ENCODE data around the gene PARS2. TPM values are rescaled to one million over a fixed set of nuclear protein-coding genes. Genes with fewer than 3 reads are reported as not detected.

Gene PARS2
- 1 to 10 TPM; 3.2 to 4.3 TPM for total RNA-seq

DNA sequence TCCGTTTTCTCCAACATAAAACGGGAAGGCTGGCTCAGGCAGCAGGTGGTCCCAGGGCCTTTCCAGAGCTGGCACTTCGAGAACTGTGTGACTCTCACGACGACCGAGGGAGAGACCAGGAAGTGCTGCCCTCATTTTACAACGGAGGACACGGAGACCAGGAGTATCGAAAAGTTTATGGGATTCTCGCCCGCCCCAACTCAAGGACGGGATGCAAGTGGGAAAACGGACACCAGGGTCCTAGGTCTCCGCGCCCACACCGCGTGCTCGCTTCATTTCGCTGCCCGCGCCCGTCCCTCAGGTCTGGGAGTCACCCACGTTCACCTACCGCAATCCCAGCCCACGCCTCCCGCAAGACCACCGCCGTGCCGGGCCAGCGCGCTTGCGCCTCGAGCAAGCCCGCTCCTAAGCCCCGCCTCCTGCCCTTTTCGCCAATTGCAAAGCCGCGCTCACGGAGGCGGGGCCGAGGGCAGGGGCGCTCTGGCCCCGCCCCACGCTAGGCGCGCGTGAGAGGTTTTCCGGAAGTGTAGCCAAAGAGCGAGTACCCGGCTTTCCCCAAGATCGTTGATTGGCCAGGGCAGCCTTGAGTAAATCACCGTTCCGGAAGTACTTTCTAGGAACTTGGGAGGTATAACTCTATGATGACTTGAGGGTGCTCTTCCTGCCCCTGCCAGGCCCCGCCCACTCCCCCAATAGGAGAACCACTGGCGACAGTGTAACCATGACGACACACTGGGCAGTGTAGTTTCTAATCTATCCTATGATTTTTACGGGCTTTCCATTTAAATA is at the start of gene PARS2:
Gene PARS2 (minus strand): TSS at position 391 of the 789 bp plus-strand sequence. CDS start 5,362 bp downstream, outside the sequence.
- Mint-ChIP-seq H3K27ac (peak within 1 kb of the TSS; percentile 92), H3K9me3 (no peaks in the 10 kb centered on the region), H3K27me3 (no peaks in the 10 kb centered on the region), H3K4me3 (peak within 1 kb of the TSS; percentile 95), H3K4me1 (peaks cover 22% of the 10 kb centered on the region), H3K36me3 (ENCODE audit: low read depth) (no peaks in the 10 kb centered on the region)
- peak; percentile 97 for DNase-seq
- CTCF ChIA-PET, result interaction anchor here (0.7 kb wide), 1 partner anchor 38 kb away, joined by 3 read pairs; no protein-coding TSS in a partner anchor
- POLR2A ChIA-PET, result no interaction called here

- H3K27me3 Mint-ChIP-seq, result no peaks in the 10 kb centered on the region
- ChIA-PET CTCF (interaction anchor here (1.4 to 4.4 kb wide), 3 partner anchors 13 to 142 kb away, joined by 4 to 23 read pairs (median 5); partner anchors contain the start of gene TTC22), POLR2A (no interaction called here)
- H3K4me3 Mint-ChIP-seq, result no peak overlapping the region
- peaks cover 27% of the 10 kb centered on the region for H3K4me1 Mint-ChIP-seq
- no peak for DNase-seq
- H3K27ac Mint-ChIP-seq, result no peak overlapping the region
- H3K9me3 Mint-ChIP-seq, result no peaks in the 10 kb centered on the region
- H3K36me3 Mint-ChIP-seq (ENCODE audit: low read depth), result no peaks in the 10 kb centered on the region
Observed at GRCh38 chr1:54814126-54814498, 49.8 kb upstream of the PARS2 start.

GRCh38 chr1:54813485-54814125 is 49.3 kb upstream of the PARS2 start:
- no peak for DNase-seq
- ChIA-PET POLR2A (no interaction called here), CTCF (interaction anchor here (1.4 to 4.4 kb wide), 3 partner anchors 13 to 141 kb away, joined by 4 to 23 read pairs (median 5); partner anchors contain the start of gene TTC22)
- H3K36me3 Mint-ChIP-seq (ENCODE audit: low read depth), result no peaks in the 10 kb centered on the region
- peak overlapping the region; percentile 31 for H3K4me3 Mint-ChIP-seq
- peaks cover 27% of the 10 kb centered on the region for H3K4me1 Mint-ChIP-seq
- H3K27ac Mint-ChIP-seq, result peak overlapping the region; percentile 78
- H3K27me3 Mint-ChIP-seq, result no peaks in the 10 kb centered on the region
- H3K9me3 Mint-ChIP-seq, result no peaks in the 10 kb centered on the region

DNA sequence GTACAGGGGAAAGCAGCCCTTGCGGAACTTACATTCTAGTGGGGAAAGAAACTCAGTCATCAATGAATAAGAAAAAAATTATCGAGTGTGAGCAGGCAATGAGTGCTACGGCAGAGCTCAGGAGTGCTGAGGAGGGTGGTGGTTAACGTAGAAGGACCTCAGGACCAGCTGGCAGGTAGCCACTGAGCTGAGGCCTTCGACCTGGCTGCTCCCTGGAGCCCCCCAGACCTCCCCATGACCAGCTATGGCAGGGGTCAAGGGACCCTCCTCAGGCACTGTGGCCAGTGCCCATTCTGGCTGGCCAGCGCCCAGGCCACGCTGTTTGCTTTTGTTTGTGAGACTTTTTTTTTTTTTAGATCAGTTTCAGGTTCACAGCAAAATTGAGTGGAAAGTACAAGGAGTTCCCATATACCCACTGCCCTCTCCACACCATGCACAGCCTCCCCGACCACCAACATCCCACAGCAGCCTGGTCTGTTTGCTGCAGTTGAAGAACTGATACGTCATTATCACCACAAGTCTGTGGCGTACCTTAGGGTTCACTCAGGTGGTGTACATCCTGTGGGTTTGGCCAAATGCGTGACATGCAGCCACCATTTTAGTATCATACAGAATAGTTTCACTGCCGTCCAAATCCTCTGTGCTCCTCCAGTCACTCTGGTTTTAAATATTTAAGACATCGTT is 48.6 kb upstream of the PARS2 start:
- ChIA-PET CTCF (interaction anchor here (1.5 to 4.4 kb wide), 3 partner anchors 10 to 23 kb away, joined by 3 to 23 read pairs (median 5); partner anchors contain the start of gene TTC22), POLR2A (no interaction called here)
- H3K9me3 Mint-ChIP-seq, result no peaks in the 10 kb centered on the region
- no peaks in the 10 kb centered on the region for H3K27me3 Mint-ChIP-seq
- H3K36me3 Mint-ChIP-seq (ENCODE audit: low read depth), result no peaks in the 10 kb centered on the region
- H3K4me1 Mint-ChIP-seq, result peaks cover 27% of the 10 kb centered on the region
- H3K4me3 Mint-ChIP-seq, result peak overlapping the region; percentile 31
- peak; percentile 59 for DNase-seq
- H3K27ac Mint-ChIP-seq, result peak overlapping the region; percentile 78

DNA sequence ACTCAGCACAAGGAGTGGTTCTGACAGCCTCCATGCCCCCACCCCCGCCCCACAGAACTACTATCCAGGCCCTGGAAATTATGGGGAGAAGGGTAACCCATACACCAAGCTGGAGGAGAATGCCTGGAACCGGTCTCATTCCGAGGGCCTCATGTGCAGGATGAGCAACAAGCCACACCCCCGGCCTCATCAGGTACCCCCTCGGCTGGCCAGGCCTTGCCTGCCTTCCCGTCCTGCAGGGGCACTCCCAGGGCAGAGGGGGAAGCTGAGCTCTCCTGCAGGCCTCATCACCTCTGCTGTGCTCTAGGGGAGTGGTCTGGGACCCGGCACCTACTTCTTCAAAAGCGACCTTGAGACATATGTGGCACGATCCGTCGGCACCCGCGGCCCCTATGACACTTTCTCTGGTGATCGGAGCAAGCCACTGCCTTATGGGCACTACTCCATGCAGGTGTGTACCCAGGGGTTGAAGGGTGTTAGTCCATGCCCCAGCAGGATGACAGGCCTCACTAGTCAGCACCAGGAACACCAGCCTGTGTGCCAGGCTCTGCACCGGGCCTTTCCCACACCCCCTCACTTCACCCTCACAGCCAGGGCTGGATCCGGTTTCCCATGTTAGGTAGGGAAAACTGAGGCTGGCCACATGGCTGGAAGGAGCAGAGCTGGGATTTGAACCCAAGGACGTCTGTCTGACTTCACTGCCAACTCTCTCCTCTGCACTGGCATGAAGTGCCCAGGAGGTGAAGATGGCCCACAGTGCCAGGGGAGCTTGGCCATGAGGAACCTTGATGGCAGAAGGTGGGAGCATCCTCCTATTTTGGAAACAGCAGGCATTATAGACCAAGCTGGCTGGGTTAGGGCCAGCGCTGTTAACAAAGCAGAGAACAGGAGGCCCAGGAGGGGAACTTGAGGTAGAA is 47.7 kb upstream of the PARS2 start:
- ChIA-PET CTCF (interaction anchor here (0.6 to 4.4 kb wide), 5 partner anchors 11 to 163 kb away, joined by 3 to 23 read pairs (median 3); partner anchors contain the start of gene TTC22), POLR2A (interaction anchor here (0.6 kb wide), 1 partner anchor 121 kb away, joined by 5 read pairs; no protein-coding TSS in a partner anchor)
- no peak overlapping the region for H3K27ac Mint-ChIP-seq
- peaks cover 35% of the 10 kb centered on the region for H3K4me1 Mint-ChIP-seq
- no peaks in the 10 kb centered on the region for H3K9me3 Mint-ChIP-seq
- no peak overlapping the region for H3K4me3 Mint-ChIP-seq
- no peaks in the 10 kb centered on the region for H3K27me3 Mint-ChIP-seq
- no peaks in the 10 kb centered on the region for H3K36me3 Mint-ChIP-seq (ENCODE audit: low read depth)
- no peak for DNase-seq

DNA sequence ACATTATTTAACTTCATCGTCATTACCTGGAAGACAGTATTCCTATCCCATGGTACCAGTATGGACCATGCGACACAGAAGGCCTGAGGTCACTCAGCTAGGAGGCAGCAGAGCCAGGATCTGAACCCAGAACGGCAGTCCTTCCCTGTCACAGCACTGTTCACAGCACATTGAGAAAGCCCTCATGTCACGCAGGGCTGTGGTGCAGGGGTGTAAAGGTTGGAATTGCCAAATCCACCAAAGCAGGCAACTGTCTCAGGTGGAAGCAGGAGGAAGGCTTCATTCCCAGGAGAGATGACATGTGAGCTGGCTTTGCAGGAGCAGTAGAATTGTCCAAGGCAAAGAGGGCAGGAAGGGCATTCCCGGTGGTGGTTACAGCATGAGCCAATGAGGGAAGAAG is 46.7 kb upstream of the PARS2 start:
- ChIA-PET POLR2A (no interaction called here), CTCF (interaction anchor here (1.3 to 4.4 kb wide), 2 partner anchors 10 to 106 kb away, joined by 3 to 23 read pairs; partner anchors contain the start of gene TTC22)
- Mint-ChIP-seq H3K27ac (no peak overlapping the region), H3K4me1 (peaks cover 38% of the 10 kb centered on the region), H3K4me3 (no peak overlapping the region), H3K9me3 (no peaks in the 10 kb centered on the region), H3K27me3 (no peaks in the 10 kb centered on the region), H3K36me3 (ENCODE audit: low read depth) (no peaks in the 10 kb centered on the region)
- no peak for DNase-seq

GRCh38 chr1:54810153-54810942 is 46.0 kb upstream of the PARS2 start:
- no peak overlapping the region for H3K27ac Mint-ChIP-seq
- H3K9me3 Mint-ChIP-seq, result no peaks in the 10 kb centered on the region
- H3K27me3 Mint-ChIP-seq, result no peaks in the 10 kb centered on the region
- no peaks in the 10 kb centered on the region for H3K36me3 Mint-ChIP-seq (ENCODE audit: low read depth)
- H3K4me1 Mint-ChIP-seq, result peaks cover 42% of the 10 kb centered on the region
- no peak overlapping the region for H3K4me3 Mint-ChIP-seq
- POLR2A ChIA-PET, result no interaction called here
- CTCF ChIA-PET, result interaction anchor here (0.6 to 4.4 kb wide), 11 partner anchors 9 to 311 kb away, joined by 3 to 23 read pairs (median 3); partner anchors contain the start of gene TTC22
- DNase-seq, result peak; percentile 75

- Mint-ChIP-seq H3K27ac (no peak overlapping the region), H3K9me3 (no peaks in the 10 kb centered on the region), H3K27me3 (no peaks in the 10 kb centered on the region), H3K4me3 (no peak overlapping the region), H3K36me3 (ENCODE audit: low read depth) (no peaks in the 10 kb centered on the region), H3K4me1 (peaks cover 49% of the 10 kb centered on the region)
- ChIA-PET CTCF (interaction anchor here (0.6 to 4.4 kb wide), 12 partner anchors 9 to 310 kb away, joined by 3 to 23 read pairs (median 3); partner anchors contain the start of gene TTC22), POLR2A (no interaction called here)
- no peak for DNase-seq
Observed at GRCh38 chr1:54809496-54810074, 45.3 kb upstream of the PARS2 start.

DNA sequence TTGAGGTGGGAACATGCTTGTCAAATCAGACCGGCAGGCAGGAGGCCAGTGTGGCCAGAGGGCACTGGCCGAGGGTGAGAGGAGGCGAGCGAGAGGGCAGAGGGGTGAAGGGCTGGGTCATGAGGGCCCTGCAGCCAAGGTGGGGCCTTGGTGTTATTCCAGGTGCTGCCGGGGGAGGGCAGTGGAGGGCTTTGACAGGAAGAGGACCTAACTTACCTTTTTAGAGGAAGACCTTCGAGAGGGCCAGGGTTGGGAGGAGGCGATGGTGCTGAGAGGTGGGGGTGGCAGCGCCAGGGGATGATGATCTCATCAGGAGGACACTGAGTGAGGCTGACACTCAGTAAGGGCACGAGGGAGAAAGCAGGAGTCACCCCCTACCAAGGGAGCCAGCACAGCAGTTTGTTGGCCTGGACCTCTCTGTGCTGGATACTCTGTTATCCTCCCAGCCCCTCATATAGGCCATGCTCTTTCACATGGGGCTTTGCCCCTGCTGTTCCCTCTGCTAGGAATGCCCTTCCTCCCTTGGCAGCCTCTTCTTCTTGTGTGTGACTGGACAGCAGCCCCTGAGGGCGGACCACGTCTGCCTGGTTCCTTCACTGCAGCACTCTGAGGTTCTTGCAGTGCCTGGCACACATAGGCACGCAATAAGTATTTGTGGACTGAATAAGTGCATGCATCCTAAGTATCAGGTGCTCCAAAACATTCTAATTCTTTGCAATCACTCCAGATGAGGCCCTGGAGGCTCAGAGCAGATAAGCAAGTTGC is 44.3 kb upstream of the PARS2 start:
- no peaks in the 10 kb centered on the region for H3K27me3 Mint-ChIP-seq
- DNase-seq, result no peak
- no peaks in the 10 kb centered on the region for H3K9me3 Mint-ChIP-seq
- peak overlapping the region; percentile 41 for H3K27ac Mint-ChIP-seq
- CTCF ChIA-PET, result interaction anchor here (1.0 to 1.1 kb wide), 2 partner anchors 41 to 141 kb away, joined by 3 to 4 read pairs; no protein-coding TSS in a partner anchor
- no peaks in the 10 kb centered on the region for H3K36me3 Mint-ChIP-seq (ENCODE audit: low read depth)
- H3K4me3 Mint-ChIP-seq, result no peak overlapping the region
- H3K4me1 Mint-ChIP-seq, result peaks cover 55% of the 10 kb centered on the region
- POLR2A ChIA-PET, result no interaction called here

DNA sequence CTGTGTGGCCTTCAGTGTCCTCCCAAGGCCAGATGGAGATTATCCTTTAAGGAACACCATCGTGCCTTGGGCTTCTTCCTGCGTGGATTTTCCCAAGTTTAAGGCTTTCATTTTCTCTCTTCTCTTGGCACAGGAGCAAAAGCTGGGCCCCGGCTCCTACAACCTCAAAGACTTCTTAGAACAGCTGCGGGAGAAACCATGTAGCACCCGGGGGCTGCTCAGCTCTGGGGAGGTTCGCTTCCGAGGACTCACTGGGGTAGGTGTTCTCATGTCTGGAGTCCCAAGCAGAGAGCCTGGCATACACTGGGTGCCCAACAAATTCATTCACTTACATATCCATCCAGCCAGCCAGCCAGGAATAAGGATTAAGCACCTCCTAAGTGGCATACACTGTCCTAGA is 43.4 kb upstream of the PARS2 start:
- Mint-ChIP-seq H3K27me3 (no peaks in the 10 kb centered on the region), H3K4me1 (peaks cover 49% of the 10 kb centered on the region), H3K9me3 (no peaks in the 10 kb centered on the region), H3K36me3 (ENCODE audit: low read depth) (no peaks in the 10 kb centered on the region), H3K4me3 (no peak overlapping the region), H3K27ac (peak overlapping the region; percentile 15)
- POLR2A ChIA-PET, result interaction anchor here (0.6 kb wide), 1 partner anchor 16 kb away, joined by 3 read pairs; no protein-coding TSS in a partner anchor
- DNase-seq, result no peak
- CTCF ChIA-PET, result interaction anchor here (0.8 to 1.2 kb wide), 3 partner anchors 9 to 135 kb away, joined by 3 read pairs; no protein-coding TSS in a partner anchor
